H1 (cell line): ENCODE data around the gene MITF. TPM values are rescaled to one million over a fixed set of nuclear protein-coding genes. Genes with fewer than 3 reads are reported as not detected.

Experiments used
- CTCF ChIA-PET: fragments of 300-600 bp; sonication (Branson Sonifier 250); formaldehyde crosslinking; loops from one replicate; lab custom pipeline; 2021; ENCODE audit not compliant: partially characterized antibody; lab: Charles Lee
- POLR2A ChIA-PET: fragments of 300-600 bp; sonication (Branson Sonifier 250); formaldehyde crosslinking; loops from one replicate; lab custom pipeline; 2021; ENCODE audit warnings: inconsistent platforms; ENCODE audit not compliant: partially characterized antibody; lab: Charles Lee
- DNase-seq, 2 experiments: peaks; one replicate each; pipeline versions ENCODE4 v3.0.0 to v3.0.0-alpha.2; 2010 to 2022; ENCODE audit warnings: low spot score in 2 of 2, low read depth in 1 of 2, mixed read lengths in 1 of 2
- FAIRE-seq: peaks from 2 replicates; lab custom pipeline; 2011; peaks lifted over from hg19 to GRCh38; lab: Jason Lieb, UNC
- H2AFZ ChIP-seq: 2 replicates; pipeline ENCODE4 v1.8.1; 2012; ENCODE audit warnings: low read length, inconsistent platforms
- H2AK5ac ChIP-seq: 2 replicates; pipeline ENCODE4 v1.6.1; 2013; ENCODE audit warnings: low read depth, low read length
- H2BK120ac ChIP-seq: replicated peaks from 2 replicates; pipeline ENCODE3; 2013; ENCODE audit warnings: low read depth, low read length, inconsistent platforms
- H2BK12ac ChIP-seq: 2 replicates; pipeline ENCODE4 v1.6.1; 2013; ENCODE audit warnings: low read depth, low read length
- H2BK15ac ChIP-seq: 2 replicates; pipeline ENCODE4 v1.6.1; 2013; ENCODE audit warnings: low read length
- H2BK20ac ChIP-seq: 2 replicates; pipeline ENCODE4 v1.6.1; 2013; ENCODE audit warnings: low read length
- H2BK5ac ChIP-seq: 2 replicates; pipeline ENCODE4 v1.6.1; 2013; ENCODE audit warnings: low read depth, low read length
- H3K14ac ChIP-seq: 2 replicates; pipeline ENCODE4 v1.6.1; 2013; ENCODE audit warnings: inconsistent platforms; ENCODE audit not compliant: insufficient read length
- H3K18ac ChIP-seq: 2 replicates; pipeline ENCODE4 v1.6.1; 2013; ENCODE audit warnings: low read length; ENCODE audit errors: extremely low read depth
- H3K23ac ChIP-seq: 2 replicates; pipeline ENCODE4 v1.6.1; 2013; ENCODE audit warnings: inconsistent platforms; ENCODE audit not compliant: insufficient read length
- H3K23me2 ChIP-seq: 2 replicates; pipeline ENCODE4 v1.6.1; 2013; ENCODE audit warnings: low read depth, low read length
- H3K27ac ChIP-seq: 2 replicates; pipeline ENCODE4 v1.6.1; 2011; ENCODE audit warnings: low read depth, low read length, inconsistent platforms
- H3K27me3 ChIP-seq, 4 experiments: replicated peaks in 1 of 4; 1 replicate in 1 of 4; 2 replicates in 3 of 4; pipeline versions ENCODE4 v1.6.1 to v1.8.1; 2011 to 2013; ENCODE audit warnings: low read length in 3 of 4, mild to moderate bottlenecking in 3 of 4, inconsistent platforms in 2 of 4, mixed read lengths in 2 of 4, moderate library complexity in 1 of 4; ENCODE audit not compliant: control insufficient read depth in 3 of 4, insufficient read depth in 3 of 4; ENCODE audit errors: extremely low read depth in 1 of 4
- H3K36me3 ChIP-seq, 4 experiments: 2 replicates each; pipeline versions ENCODE4 v1.6.1 to v1.8.1; 2011 to 2013; ENCODE audit warnings: mild to moderate bottlenecking in 4 of 4, low read length in 3 of 4, moderate library complexity in 2 of 4, control low read depth in 1 of 4, inconsistent platforms in 1 of 4; ENCODE audit not compliant: insufficient read depth in 4 of 4, control insufficient read depth in 2 of 4
- H3K4ac ChIP-seq: replicated peaks from 2 replicates; pipeline ENCODE3; 2013; ENCODE audit warnings: low read length, low read depth, mixed read lengths, inconsistent platforms; ENCODE audit not compliant: insufficient read length
- H3K4me1 ChIP-seq, 4 experiments: replicated peaks in 1 of 4; 1 replicate in 1 of 4; 2 replicates in 3 of 4; pipeline versions ENCODE4 v1.6.1 to v1.8.1; 2011 to 2013; ENCODE audit warnings: low read length in 3 of 4, inconsistent platforms in 2 of 4, mixed read lengths in 1 of 4; ENCODE audit not compliant: insufficient read depth in 4 of 4, control insufficient read depth in 3 of 4
- H3K4me2 ChIP-seq, 2 experiments: 2 replicates each; pipeline versions ENCODE4 v1.6.1 to v1.8.1; 2011 to 2013; ENCODE audit warnings: low read depth in 2 of 2, low read length in 2 of 2, control low read depth in 1 of 2, inconsistent platforms in 1 of 2, mild to moderate bottlenecking in 1 of 2; ENCODE audit not compliant: insufficient read depth in 1 of 2
- H3K4me3 ChIP-seq, 4 experiments: fragments of 200-600, 300-600 bp in 1 of 4; sonication (generic), shearing (Covaris generic), sonication (Bioruptor Twin) in 1 of 4; 2 replicates each; pipeline versions ENCODE4 v1.5.1 to v1.8.1; 2011 to 2016; ENCODE audit warnings: low read length in 4 of 4, low read depth in 3 of 4, control low read depth in 2 of 4, inconsistent platforms in 2 of 4, mild to moderate bottlenecking in 2 of 4, mixed read lengths in 1 of 4, moderate library complexity in 1 of 4; ENCODE audit not compliant: insufficient read depth in 2 of 4; ENCODE audit errors: extremely low read depth in 1 of 4
- H3K56ac ChIP-seq: replicated peaks from 2 replicates; pipeline ENCODE3; 2013; ENCODE audit warnings: low read depth, mild to moderate bottlenecking, mixed read lengths, low read length, inconsistent platforms; ENCODE audit not compliant: insufficient read length
- H3K79me1 ChIP-seq: 2 replicates; pipeline ENCODE4 v1.6.1; 2013; ENCODE audit warnings: low read depth, low read length, control low read depth
- H3K79me2 ChIP-seq, 2 experiments: 2 replicates each; pipeline versions ENCODE4 v1.6.1 to v1.8.1; 2012 to 2013; ENCODE audit warnings: low read length in 2 of 2, mild to moderate bottlenecking in 2 of 2, inconsistent platforms in 1 of 2; ENCODE audit not compliant: insufficient read depth in 2 of 2, control insufficient read depth in 1 of 2
- H3K9ac ChIP-seq, 4 experiments: replicated peaks in 1 of 4; 1 replicate in 1 of 4; 2 replicates in 3 of 4; pipeline versions ENCODE4 v1.6.1 to v1.8.1; 2011 to 2013; ENCODE audit warnings: low read depth in 3 of 4, low read length in 3 of 4, control low read depth in 2 of 4, mild to moderate bottlenecking in 2 of 4, moderate library complexity in 2 of 4, inconsistent platforms in 1 of 4; ENCODE audit errors: extremely low read depth in 1 of 4
- H3K9me3 ChIP-seq, 2 experiments: 2 replicates each; pipeline versions ENCODE4 v1.6.1 to v1.8.1; 2012 to 2013; ENCODE audit warnings: mild to moderate bottlenecking in 2 of 2, moderate library complexity in 2 of 2, control low read depth in 1 of 2, inconsistent platforms in 1 of 2, low read depth in 1 of 2, low read length in 1 of 2, mixed read lengths in 1 of 2; ENCODE audit not compliant: insufficient read depth in 2 of 2
- H4K20me1 ChIP-seq, 2 experiments: replicated peaks in 1 of 2; 2 replicates each; pipeline versions ENCODE3 to v1.8.1; 2011 to 2013; ENCODE audit warnings: inconsistent platforms in 2 of 2, low read length in 2 of 2, mild to moderate bottlenecking in 1 of 2; ENCODE audit not compliant: insufficient read depth in 2 of 2, control insufficient read depth in 1 of 2
- H4K5ac ChIP-seq: 2 replicates; pipeline ENCODE4 v1.6.1; 2013; ENCODE audit warnings: low read length, low read depth, mixed read lengths, inconsistent platforms; ENCODE audit not compliant: insufficient read length
- H4K8ac ChIP-seq: 2 replicates; pipeline ENCODE4 v1.8.0; 2013; ENCODE audit warnings: mild to moderate bottlenecking, moderate library complexity, low read length, inconsistent platforms; ENCODE audit not compliant: insufficient read depth; ENCODE audit errors: extremely low read depth
- H4K91ac ChIP-seq: replicated peaks from 2 replicates; pipeline ENCODE3; 2013; ENCODE audit warnings: low read length, mixed read lengths, inconsistent platforms; ENCODE audit not compliant: insufficient read length
- ATF2 ChIP-seq: IDR thresholded peaks from 2 replicates; pipeline ENCODE4 v1.6.1; 2012; ENCODE audit warnings: low read length, inconsistent platforms
- BACH1 ChIP-seq: IDR thresholded peaks from 2 replicates; pipeline ENCODE4 v1.6.1; 2012; ENCODE audit warnings: low read length, improper control_type of control experiment
- CBX5 ChIP-seq: fragments of 300-800, 300-1000 bp; sonication (generic); IDR thresholded peaks from 2 replicates; pipeline ENCODE4 v1.7.1; 2016; ENCODE audit warnings: antibody characterized with exemption, low read length, low read depth
- CHD1 ChIP-seq: IDR thresholded peaks from 2 replicates; pipeline ENCODE4 v1.6.1; 2012; ENCODE audit warnings: low read depth, low read length, improper control_type of control experiment
- EGR1 ChIP-seq: IDR thresholded peaks from 2 replicates; pipeline ENCODE4 v1.6.1; 2011; ENCODE audit warnings: low read depth, low read length, borderline replicate concordance
- EZH2 ChIP-seq: fragments of 200-600 bp; sonication (generic); IDR thresholded peaks from 2 replicates; pipeline ENCODE4 v1.7.1; 2012; ENCODE audit warnings: low read depth, mild to moderate bottlenecking, moderate library complexity, low read length, inconsistent platforms; ENCODE audit not compliant: severe bottlenecking
- JUN ChIP-seq: IDR thresholded peaks from 2 replicates; pipeline ENCODE4 v1.6.1; 2011; ENCODE audit warnings: low read depth, mild to moderate bottlenecking, improper control_type of control experiment, low read length
- KDM4A ChIP-seq: IDR thresholded peaks from one replicate; pipeline ENCODE4 v1.7.1; 2012; ENCODE audit warnings: low read depth, mild to moderate bottlenecking, moderate library complexity, low read length, inconsistent platforms; ENCODE audit not compliant: severe bottlenecking
- POU5F1 ChIP-seq: IDR thresholded peaks from 2 replicates; pipeline ENCODE4 v1.6.1; 2011; ENCODE audit warnings: low read depth, mild to moderate bottlenecking, low read length, moderate library complexity
- RAD21 ChIP-seq, 2 experiments: IDR thresholded peaks in 1 of 2; conservative IDR thresholded peaks in 1 of 2; 2 replicates each; pipeline ENCODE4 v1.6.1; 2011; ENCODE audit warnings: low read depth in 2 of 2, low read length in 2 of 2, improper control_type of control experiment in 1 of 2, inconsistent platforms in 1 of 2, mild to moderate bottlenecking in 1 of 2, moderate library complexity in 1 of 2
- RXRA ChIP-seq: IDR thresholded peaks from 2 replicates; pipeline ENCODE4 v1.6.1; 2011; ENCODE audit warnings: low read depth, mild to moderate bottlenecking, low read length, moderate library complexity; ENCODE audit not compliant: insufficient read depth
- SUZ12 ChIP-seq: fragments of 200-600 bp; sonication (generic); IDR thresholded peaks from 2 replicates; pipeline ENCODE4 v1.6.1; 2012; ENCODE audit warnings: mild to moderate bottlenecking, inconsistent platforms, low read length, moderate library complexity, mixed read lengths
- TBP ChIP-seq: IDR thresholded peaks from 2 replicates; pipeline ENCODE4 v1.6.1; 2011; ENCODE audit warnings: low read depth, low read length, improper control_type of control experiment
- WGBS, 2 experiments: shearing (Covaris generic) in 1 of 2; methylation state at CpG; one replicate each; pipeline versions ENCODE4 v1.1.6 to v1.1.7; 2013 to 2015; ENCODE audit warnings: low lambda C conversion rate in 2 of 2, mixed read lengths in 2 of 2, inconsistent platforms in 1 of 2, low coverage in 1 of 2, missing lambda C conversion rate in 1 of 2; ENCODE audit not compliant: insufficient replicate concordance in 2 of 2, insufficient coverage in 1 of 2, insufficient read length in 1 of 2; ENCODE audit errors: extremely low coverage in 1 of 2, missing lambda C conversion rate in 1 of 2; 5-methylcytosine and 5-hydroxymethylcytosine counted together
- polyA plus RNA-seq, 7 experiments: library from polyadenylated mRNA; depleted of rRNA in 3 of 7; stranded (reverse) in 5 of 7; unstranded in 2 of 7; fragments of >200 nt in 5 of 7; fragments of 200-250 nt in 2 of 7; gene quantifications; 1 replicate in 5 of 7; 2 replicates in 1 of 7; 4 replicates in 1 of 7; pipeline versions ENCODE4 v1.2.1 to v1.2.3, GENCODE V29; 2011 to 2013; ENCODE audit warnings: missing spikeins in 2 of 7, mixed read lengths in 2 of 7
- total RNA-seq: library from RNA; stranded (reverse); fragmentation: NEBNext Ultra II Directional; extraction: Animal tissue kit (Norgen Biotek cat#: 25700); gene quantifications from 2 replicates; pipeline ENCODE4 v1.2.1, GENCODE V29; 2021

MITF gene
- total and polyA plus RNA-seq, 2 of the 8 experiments (the other 6 are each of a cell fraction or from before 2014, with no cell fraction given) = 0.53 to 1.4 TPM

GRCh38 chr3:69697381-69697780 lies 41.9 kb upstream of the MITF start:
- H3K9me3 ChIP-seq = no peaks in the 10 kb centered on the region
- no peak overlapping the region for H2AK5ac ChIP-seq
- no peak for TF ChIP-seq CBX5
- no peak for TF ChIP-seq RXRA
- TF ChIP-seq SUZ12 = no peak
- TF ChIP-seq KDM4A = no peak
- no peak for TF ChIP-seq POU5F1
- TF ChIP-seq EGR1 = no peak
- no peak for TF ChIP-seq TBP
- no peak for TF ChIP-seq EZH2
- no peak for TF ChIP-seq BACH1
- no peak for TF ChIP-seq JUN
- no peak for TF ChIP-seq ATF2
- no peak for TF ChIP-seq CHD1
- TF ChIP-seq RAD21 (IDR thresholded peaks at IDR 0.05 in 1 of 2, conservative IDR thresholded peaks at IDR 0.05 in 1 of 2; ENCODE audit: low read depth in 2 of 2, low read length in 2 of 2) = no peak

More at GRCh38 chr3:69697381-69697780, 41.9 kb upstream of the MITF start:
- H3K27me3 ChIP-seq = no peaks in the 10 kb centered on the region
- no peak overlapping the region for H4K8ac ChIP-seq
- H2BK20ac ChIP-seq = no peak overlapping the region
- 64% methylated on average over 5 of the region's 5 CpGs; no CpG with 5 or more reads in 1 of the 2 experiments for WGBS, 2 experiments
- no peak overlapping the region for H2AFZ ChIP-seq
- no peaks in the 10 kb centered on the region for H3K36me3 ChIP-seq
- no peak overlapping the region for H3K4ac ChIP-seq
- H3K18ac ChIP-seq = no peak overlapping the region
- H3K23ac ChIP-seq = no peak overlapping the region
- no peak overlapping the region for H3K56ac ChIP-seq
- H3K4me2 ChIP-seq = no peak overlapping the region
- no peak overlapping the region for H4K5ac ChIP-seq
- POLR2A ChIA-PET = interaction anchor here (0.9 kb wide), 1 partner anchor 22 kb away, joined by 4 read pairs; no protein-coding TSS in a partner anchor
- H3K4me1 ChIP-seq = no peaks in the 10 kb centered on the region
- H2BK120ac ChIP-seq = no peak overlapping the region
- no peak overlapping the region for H4K91ac ChIP-seq
- no peak overlapping the region for H3K27ac ChIP-seq
- FAIRE-seq = no peak
- DNase-seq = no peak
- H3K14ac ChIP-seq = no peak overlapping the region
- H2BK12ac ChIP-seq = no peak overlapping the region
- H3K79me2 ChIP-seq = no peaks in the 10 kb centered on the region
- H2BK5ac ChIP-seq = no peak overlapping the region
- no peak overlapping the region for H3K4me3 ChIP-seq
- no peaks in the 10 kb centered on the region for H3K79me1 ChIP-seq
- H3K23me2 ChIP-seq = no peaks in the 10 kb centered on the region
- CTCF ChIA-PET = interaction anchor here (0.5 to 4.8 kb wide), 11 partner anchors 8 to 542 kb away, joined by 3 to 21 read pairs (median 4); no protein-coding TSS in a partner anchor
- no peaks in the 10 kb centered on the region for H4K20me1 ChIP-seq
- H2BK15ac ChIP-seq = no peak overlapping the region
- H3K9ac ChIP-seq = no peak overlapping the region
